NCI-H2081 (cell line): ENCODE data around the gene TBC1D7.
A peak's percentile ranks its signal among the peaks of the same experiment; 100 is the strongest.
"Not testable (repeated sequence)": the region's sequence is repeated elsewhere in the genome, so short reads cannot be mapped to it uniquely, and the experiment has no call there.

Source experiments
- DNase-seq, 2 experiments: peaks; one replicate each; lab custom pipeline; 2025; lab: John Stamatoyannopoulos, UW

The TBC1D7 gene

GRCh38 chr6:13355999-13356785, 27.9 kb upstream of the TBC1D7 start:
- DNase-seq, result no peak

GRCh38 chr6:13355043-13355945, 27.0 kb upstream of the TBC1D7 start:
- DNase-seq, result no peak

- no peak for DNase-seq
Measured at GRCh38 chr6:13354331-13355042, 26.1 kb upstream of the TBC1D7 start.

GRCh38 chr6:13352165-13352564, 23.8 kb upstream of the TBC1D7 start:
- no peak for DNase-seq

- no peak for DNase-seq
Measured at GRCh38 chr6:13351271-13351670, 22.9 kb upstream of the TBC1D7 start.

GRCh38 chr6:13349811-13350506, 21.6 kb upstream of the TBC1D7 start:
- DNase-seq, result no peak

GRCh38 chr6:13348334-13349113, 20.2 kb upstream of the TBC1D7 start:
- DNase-seq, result no peak

- no peak for DNase-seq
Measured at GRCh38 chr6:13346245-13346644, 17.9 kb upstream of the TBC1D7 start.

GRCh38 chr6:13342414-13343019, 14.2 kb upstream of the TBC1D7 start:
- no peak for DNase-seq

GRCh38 chr6:13339863-13340630, 11.7 kb upstream of the TBC1D7 start:
- no peak for DNase-seq

GRCh38 chr6:13338038-13338437, 9.7 kb upstream of the TBC1D7 start:
- no peak for DNase-seq

- DNase-seq, result peak; percentile 72 to 75
Measured at GRCh38 chr6:13336553-13336952, 8.2 kb upstream of the TBC1D7 start.

GRCh38 chr6:13334953-13335352, 6.6 kb upstream of the TBC1D7 start:
- DNase-seq, result no peak

- DNase-seq, result no peak
Measured at GRCh38 chr6:13332349-13332706, 4.0 kb upstream of the TBC1D7 start.

- DNase-seq, result peak; percentile 17 to 31
Measured at GRCh38 chr6:13331516-13332348, 3.4 kb upstream of the TBC1D7 start.

GRCh38 chr6:13328875-13329183, 492 bp upstream of the TBC1D7 start:
- DNase-seq, result no peak

GRCh38 chr6:13327691-13328075, 654 bp downstream of the TBC1D7 start:
- peak in 1 of 2 experiments; percentile 54 for DNase-seq

GRCh38 chr6:13326031-13326586, 2.2 kb downstream of the TBC1D7 start:
- not testable (repeated sequence) for DNase-seq
